A549 (cell line): ENCODE data around the gene DDX20. TPM values are rescaled to one million over a fixed set of nuclear protein-coding genes. Genes with fewer than 3 reads are reported as not detected.

ENCODE experiments used
- ATAC-seq, 2 experiments: fragments of 200-7000 bp in 1 of 2; fragments of >200 bp in 1 of 2; cut with Nextera tagmentation in 1 of 2; cut with Tn5 transposase in 1 of 2; 3 replicates each; pipeline versions ENCODE4 v1.8.0 to v1.9.1; 2018 to 2020; ENCODE audit warnings: mild to moderate bottlenecking in 1 of 2, moderate library complexity in 1 of 2
- CTCF ChIA-PET: fragments of 300-600 bp; sonication (Branson Sonifier 250); formaldehyde crosslinking; extraction: SDS; loops from one replicate; lab custom pipeline; 2021; ENCODE audit warnings: antibody characterized with exemption, inconsistent platforms; lab: Yijun Ruan, JAX
- POLR2A ChIA-PET: fragments of 350-600 bp; formaldehyde crosslinking; extraction: SDS; loops from one replicate; lab custom pipeline; 2021; ENCODE audit warnings: antibody characterized with exemption, inconsistent platforms; lab: Yijun Ruan, JAX
- DNase-seq, 2 experiments: peaks; one replicate each; pipeline versions ENCODE4 v3.0.0 to v3.0.0-alpha.2; 2011 to 2016; ENCODE audit warnings: low read depth in 1 of 2, low spot score in 1 of 2
- FAIRE-seq: peaks from 2 replicates; lab custom pipeline; 2011; peaks lifted over from hg19 to GRCh38; lab: Jason Lieb, UNC
- H3K27ac ChIP-seq, 2 experiments: fragments of >200 bp; sonication (Bioruptor Twin); formaldehyde crosslinking; 3 replicates each; pipeline ENCODE4 v1.5.1; 2016 to 2017
- H3K4me1 ChIP-seq: fragments of >200 bp; sonication (Bioruptor Twin); formaldehyde crosslinking; 3 replicates; pipeline ENCODE4 v1.6.1; 2016
- H3K4me2 ChIP-seq: fragments of >200 bp; sonication (Bioruptor Twin); formaldehyde crosslinking; 3 replicates; pipeline ENCODE4 v1.6.1; 2016
- H3K4me3 ChIP-seq: fragments of >200 bp; sonication (Bioruptor Twin); formaldehyde crosslinking; 3 replicates; pipeline ENCODE4 v1.5.1; 2016
- H3K9me3 ChIP-seq: fragments of >200 bp; sonication (Bioruptor Twin); formaldehyde crosslinking; 3 replicates; pipeline ENCODE4 v1.6.1; 2016
- CBX2 ChIP-seq: fragments of 200-600 bp; sonication (generic); IDR thresholded peaks from 2 replicates; pipeline ENCODE4 v1.6.1; 2016; ENCODE audit warnings: low read depth, mild to moderate bottlenecking, borderline replicate concordance
- CHD2 ChIP-seq: fragments of 150-350 bp; IDR thresholded peaks from 2 replicates; pipeline ENCODE4 v1.6.1; 2014; ENCODE audit warnings: low read length; ENCODE audit not compliant: partially characterized antibody
- EHF ChIP-seq: fragments of 250-450 bp; sonication (Bioruptor Pico); IDR thresholded peaks from 2 replicates; pipeline ENCODE4 v1.5.0; 2020; ENCODE audit warnings: mild to moderate bottlenecking
- EP300 ChIP-seq, 2 experiments: fragments of >200 bp; sonication (Bioruptor Twin); formaldehyde crosslinking; IDR thresholded peaks; 2 replicates in 1 of 2; 3 replicates in 1 of 2; pipeline ENCODE4 v1.6.1; 2016 to 2017
- ESRRA ChIP-seq: fragments of 150-350 bp; IDR thresholded peaks from 2 replicates; pipeline ENCODE4 v1.6.1; 2014; ENCODE audit warnings: mild to moderate bottlenecking, low read length, borderline replicate concordance
- FOSB ChIP-seq: fragments of 250-450 bp; sonication (Bioruptor Pico); IDR thresholded peaks from 2 replicates; pipeline ENCODE4 v1.5.0; 2020; ENCODE audit warnings: mild to moderate bottlenecking, moderate library complexity
- FOXS1 ChIP-seq: fragments of 250-450 bp; sonication (Bioruptor Pico); IDR thresholded peaks from 2 replicates; pipeline ENCODE4 v1.5.0; 2020; ENCODE audit warnings: mild to moderate bottlenecking, moderate library complexity
- GATA3 ChIP-seq: IDR thresholded peaks from 2 replicates; pipeline ENCODE4 v1.6.1; 2012; ENCODE audit warnings: borderline replicate concordance
- HOXB13 ChIP-seq: fragments of 250-450 bp; sonication (Bioruptor Pico); IDR thresholded peaks from 2 replicates; pipeline ENCODE4 v1.5.0; 2020; ENCODE audit warnings: low read depth, mild to moderate bottlenecking, moderate library complexity
- JUN ChIP-seq, 2 experiments: fragments of >200 bp; sonication (Bioruptor Twin); formaldehyde crosslinking; IDR thresholded peaks; 2 replicates in 1 of 2; 3 replicates in 1 of 2; pipeline ENCODE4 v1.6.1; 2016 to 2017
- JUNB ChIP-seq: fragments of >200 bp; sonication (Bioruptor Twin); formaldehyde crosslinking; IDR thresholded peaks from 2 replicates; pipeline ENCODE4 v1.6.1; 2016
- KDM1A ChIP-seq: fragments of 200-600 bp; sonication (generic); IDR thresholded peaks from 2 replicates; pipeline ENCODE4 v1.6.1; 2016; ENCODE audit warnings: low read depth, mild to moderate bottlenecking
- KDM5A ChIP-seq: fragments of 200-600 bp; sonication (generic); IDR thresholded peaks from 2 replicates; pipeline ENCODE4 v1.6.1; 2016; ENCODE audit warnings: antibody characterized with exemption, mild to moderate bottlenecking
- MAFK ChIP-seq: fragments of 450-650 bp; IDR thresholded peaks from 2 replicates; pipeline ENCODE4 v1.6.1; 2014; ENCODE audit not compliant: partially characterized antibody
- MYC ChIP-seq: IDR thresholded peaks from 2 replicates; pipeline ENCODE4 v1.6.1; 2012; ENCODE audit warnings: mild to moderate bottlenecking, inconsistent platforms, low read length, improper control_type of control experiment, borderline replicate concordance
- NR3C1 ChIP-seq: fragments of >200 bp; sonication (Bioruptor Twin); formaldehyde crosslinking; IDR thresholded peaks from 3 replicates; pipeline ENCODE4 v1.6.1; 2017
- PHF8 ChIP-seq: fragments of 200-600 bp; sonication (generic); IDR thresholded peaks from 2 replicates; pipeline ENCODE4 v1.6.1; 2016; ENCODE audit warnings: low read depth, mild to moderate bottlenecking, antibody characterized with exemption, moderate library complexity, borderline replicate concordance
- RAD21 ChIP-seq, 2 experiments: fragments of >200 bp in 1 of 2; sonication (Bioruptor Twin) in 1 of 2; formaldehyde crosslinking in 1 of 2; IDR thresholded peaks in 1 of 2; conservative IDR thresholded peaks in 1 of 2; 2 replicates in 1 of 2; 3 replicates in 1 of 2; pipeline ENCODE4 v1.6.1; 2012 to 2018; ENCODE audit warnings: inconsistent platforms in 1 of 2
- TFCP2L1 ChIP-seq: fragments of 250-450 bp; sonication (Bioruptor Pico); IDR thresholded peaks from 2 replicates; pipeline ENCODE4 v1.5.0; 2021; ENCODE audit warnings: mild to moderate bottlenecking
- ZFP36 ChIP-seq: fragments of 450-650 bp; IDR thresholded peaks from 2 replicates; pipeline ENCODE4 v1.6.1; 2014; ENCODE audit warnings: borderline replicate concordance; ENCODE audit not compliant: partially characterized antibody
- ZSCAN20 ChIP-seq: fragments of 250-450 bp; sonication (Bioruptor Pico); IDR thresholded peaks from 2 replicates; pipeline ENCODE4 v1.8.0; 2022; ENCODE audit warnings: mild to moderate bottlenecking, moderate library complexity
- WGBS: methylation state at CpG from one replicate; pipeline ENCODE4 v1.1.6; 2017; ENCODE audit errors: missing lambda C conversion rate; 5-methylcytosine and 5-hydroxymethylcytosine counted together
- polyA plus RNA-seq, 4 experiments: library from polyadenylated mRNA; depleted of rRNA in 3 of 4; stranded (reverse); fragments of >200 nt; fragmentation: RNase III in 1 of 4; extraction: RNeasy Plus Mini Kit Qiagen cat#74134 plus additional on column Dnase treatment in 1 of 4; gene quantifications; 2 replicates in 3 of 4; 3 replicates in 1 of 4; pipeline ENCODE4 v1.2.3, GENCODE V29; 2011 to 2017
- TF ChIP-seq, protein P1 (sequence below): fragments of >200 bp; sonication (Bioruptor Twin); formaldehyde crosslinking; IDR thresholded peaks from 3 replicates; pipeline ENCODE4 v1.5.1; 2016
- TF ChIP-seq, protein P2 (sequence below): IDR thresholded peaks from 2 replicates; pipeline ENCODE4 v1.6.1; 2012
- TF ChIP-seq, protein P3 (sequence below): fragments of 250-450 bp; sonication (Bioruptor Pico); IDR thresholded peaks from 2 replicates; pipeline ENCODE4 v1.5.0; 2020; ENCODE audit warnings: low read depth, mild to moderate bottlenecking, moderate library complexity

Gene DDX20
- polyA plus RNA-seq, 2 of the 4 experiments (the other 2 are of a cell fraction): 8.4 to 13.5 TPM

DNA sequence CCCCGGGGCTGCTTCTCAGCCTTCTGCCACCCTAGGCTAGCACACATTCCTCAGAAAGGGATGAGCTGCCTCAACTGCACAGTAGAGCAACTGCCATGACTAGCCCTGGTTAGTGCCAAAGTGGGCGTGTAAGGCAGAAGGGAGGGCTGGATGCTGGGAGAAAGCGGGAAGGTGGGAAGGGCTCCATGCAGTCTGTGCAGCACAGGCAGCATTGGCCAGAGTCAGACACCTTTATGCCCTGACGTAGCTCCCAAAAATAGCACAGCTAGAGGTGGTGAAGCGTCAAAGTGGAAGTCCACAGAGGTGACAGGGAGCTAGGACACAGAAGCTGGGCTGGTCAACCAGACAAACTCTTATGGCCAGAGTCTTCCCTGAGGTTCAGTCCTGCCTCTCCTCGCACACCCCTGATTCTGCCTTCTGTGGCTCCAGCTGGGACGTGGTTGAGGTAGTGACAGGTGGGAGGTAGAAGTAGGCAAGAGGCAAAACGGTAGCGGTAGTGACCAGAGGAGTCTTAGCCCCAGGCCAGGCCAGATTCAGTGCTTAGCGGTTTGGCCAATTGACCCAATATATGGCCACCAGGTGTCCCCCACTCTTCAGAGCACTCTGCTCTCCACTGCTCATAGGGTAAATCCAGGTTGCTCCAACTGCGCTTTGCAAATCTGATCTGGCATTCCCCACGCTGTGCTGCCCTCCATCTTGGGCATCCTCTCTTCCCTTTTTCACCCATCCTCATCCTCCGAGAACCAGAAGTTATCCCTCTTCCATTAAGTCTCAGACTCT, 45.6 kb downstream of the DDX20 start:
- Histone ChIP-seq H3K4me3 (no peak overlapping the region), H3K9me3 (no peaks in the 10 kb centered on the region), H3K4me1 (no peaks in the 10 kb centered on the region), H3K27ac (no peak overlapping the region), H3K4me2 (no peak overlapping the region)
- ChIA-PET CTCF (interaction anchor here (1.0 kb wide), 1 partner anchor 535 kb away, joined by 3 read pairs; no protein-coding TSS in a partner anchor), POLR2A (no interaction called here)
- TF ChIP-seq, protein P1, sequence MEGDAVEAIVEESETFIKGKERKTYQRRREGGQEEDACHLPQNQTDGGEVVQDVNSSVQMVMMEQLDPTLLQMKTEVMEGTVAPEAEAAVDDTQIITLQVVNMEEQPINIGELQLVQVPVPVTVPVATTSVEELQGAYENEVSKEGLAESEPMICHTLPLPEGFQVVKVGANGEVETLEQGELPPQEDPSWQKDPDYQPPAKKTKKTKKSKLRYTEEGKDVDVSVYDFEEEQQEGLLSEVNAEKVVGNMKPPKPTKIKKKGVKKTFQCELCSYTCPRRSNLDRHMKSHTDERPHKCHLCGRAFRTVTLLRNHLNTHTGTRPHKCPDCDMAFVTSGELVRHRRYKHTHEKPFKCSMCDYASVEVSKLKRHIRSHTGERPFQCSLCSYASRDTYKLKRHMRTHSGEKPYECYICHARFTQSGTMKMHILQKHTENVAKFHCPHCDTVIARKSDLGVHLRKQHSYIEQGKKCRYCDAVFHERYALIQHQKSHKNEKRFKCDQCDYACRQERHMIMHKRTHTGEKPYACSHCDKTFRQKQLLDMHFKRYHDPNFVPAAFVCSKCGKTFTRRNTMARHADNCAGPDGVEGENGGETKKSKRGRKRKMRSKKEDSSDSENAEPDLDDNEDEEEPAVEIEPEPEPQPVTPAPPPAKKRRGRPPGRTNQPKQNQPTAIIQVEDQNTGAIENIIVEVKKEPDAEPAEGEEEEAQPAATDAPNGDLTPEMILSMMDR: no peak
- TF ChIP-seq RAD21 (conservative IDR thresholded peaks at IDR 0.05 in 1 of 2, IDR thresholded peaks at IDR 0.05 in 1 of 2) (0 out of 5 replicates have a peak, but pooled peaks of 1 of the 2 experiments have one; percentile 7), KDM5A (no peak)
- TF ChIP-seq, protein P2, sequence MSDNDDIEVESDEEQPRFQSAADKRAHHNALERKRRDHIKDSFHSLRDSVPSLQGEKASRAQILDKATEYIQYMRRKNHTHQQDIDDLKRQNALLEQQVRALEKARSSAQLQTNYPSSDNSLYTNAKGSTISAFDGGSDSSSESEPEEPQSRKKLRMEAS: no peak
- 39% methylated on average over 13 of the region's 13 CpGs for WGBS
- DNase-seq: no peak
- FAIRE-seq: no peak
- peak in 1 of 2 experiments; percentile 54; a peak in 3 of 6 replicates for ATAC-seq

DNA sequence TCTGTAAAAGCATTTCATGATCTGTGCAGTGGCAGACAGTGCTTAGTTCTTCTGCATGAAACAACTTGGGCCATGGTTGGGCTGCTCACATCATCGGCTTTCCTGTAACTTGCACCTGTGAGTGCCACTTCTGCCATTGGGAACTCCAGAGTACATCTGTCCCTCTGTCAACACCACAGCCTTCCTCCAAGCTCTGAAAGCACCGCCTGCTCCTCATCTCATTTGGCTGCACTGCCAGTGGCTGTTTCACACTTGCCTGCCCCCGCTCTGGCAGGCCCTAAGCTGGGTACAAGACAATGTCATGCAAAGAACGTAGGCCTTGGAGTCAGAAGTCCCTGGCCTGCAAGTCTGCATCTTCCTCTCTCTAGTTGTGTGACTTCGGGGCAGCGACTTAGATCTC, 46.4 kb downstream of the DDX20 start:
- no peaks in the 10 kb centered on the region for H3K9me3 ChIP-seq
- CTCF ChIA-PET: interaction anchor here (1.0 kb wide), 1 partner anchor 535 kb away, joined by 3 read pairs; no protein-coding TSS in a partner anchor
- FAIRE-seq (no peak), DNase-seq (no peak), ATAC-seq (no peak)
- no peaks in the 10 kb centered on the region for H3K4me1 ChIP-seq
- no peak for TF ChIP-seq KDM1A
- no peak overlapping the region for H3K4me3 ChIP-seq
- POLR2A ChIA-PET: no interaction called here
- WGBS: 49% methylated on average over 6 of the region's 6 CpGs
- no peak overlapping the region for H3K4me2 ChIP-seq
- no peak overlapping the region for H3K27ac ChIP-seq

- TF ChIP-seq CBX2: no peak
- no peak for TF ChIP-seq ZFP36
- DNase-seq (no peak), ATAC-seq (no peak), FAIRE-seq (no peak)
- H3K4me2 ChIP-seq: no peak overlapping the region
- WGBS: 44% methylated on average over 5 of the region's 5 CpGs
- no peaks in the 10 kb centered on the region for H3K4me1 ChIP-seq
- ChIA-PET POLR2A (no interaction called here), CTCF (no interaction called here)
- no peak overlapping the region for H3K27ac ChIP-seq
- H3K9me3 ChIP-seq: no peaks in the 10 kb centered on the region
- no peak overlapping the region for H3K4me3 ChIP-seq
Observed at GRCh38 chr1:111802984-111803383, 47.3 kb downstream of the DDX20 start.

- Histone ChIP-seq H3K4me1 (no peaks in the 10 kb centered on the region), H3K4me3 (no peak overlapping the region), H3K27ac (no peak overlapping the region), H3K9me3 (no peaks in the 10 kb centered on the region), H3K4me2 (no peak overlapping the region)
- 40% methylated on average over 4 of the region's 5 CpGs for WGBS
- ATAC-seq (no peak), FAIRE-seq (no peak), DNase-seq (no peak)
- ChIA-PET POLR2A (no interaction called here), CTCF (no interaction called here)
- TF ChIP-seq ZSCAN20 (CRISPR knock-in tag) (no peak), GATA3 (no peak), NR3C1 (no peak), FOSB (CRISPR knock-in tag) (no peak), CHD2 (no peak), HOXB13 (CRISPR knock-in tag) (no peak), FOXS1 (no peak)
Observed at GRCh38 chr1:111803951-111804350, 48.2 kb downstream of the DDX20 start.

- no peak for DNase-seq
- H3K4me3 ChIP-seq: no peak overlapping the region
- TF ChIP-seq MAFK: no peak
- TF ChIP-seq FOSB (CRISPR knock-in tag): no peak
- TF ChIP-seq NR3C1: no peak
- no peak for TF ChIP-seq ZFP36
- no peak for TF ChIP-seq MYC
- TF ChIP-seq GATA3: no peak
- TF ChIP-seq, protein P3, sequence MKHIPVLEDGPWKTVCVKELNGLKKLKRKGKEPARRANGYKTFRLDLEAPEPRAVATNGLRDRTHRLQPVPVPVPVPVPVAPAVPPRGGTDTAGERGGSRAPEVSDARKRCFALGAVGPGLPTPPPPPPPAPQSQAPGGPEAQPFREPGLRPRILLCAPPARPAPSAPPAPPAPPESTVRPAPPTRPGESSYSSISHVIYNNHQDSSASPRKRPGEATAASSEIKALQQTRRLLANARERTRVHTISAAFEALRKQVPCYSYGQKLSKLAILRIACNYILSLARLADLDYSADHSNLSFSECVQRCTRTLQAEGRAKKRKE: no peak
- TF ChIP-seq PHF8: no peak
- no peak for TF ChIP-seq EP300 (IDR thresholded peaks at IDR 0.05)
- no peak for TF ChIP-seq JUN (IDR thresholded peaks at IDR 0.05)
- TF ChIP-seq TFCP2L1 (CRISPR knock-in tag): no peak
- no peak for TF ChIP-seq ESRRA
- no peak for TF ChIP-seq JUNB
- TF ChIP-seq EHF: no peak
- TF ChIP-seq, all 56 proteins: peak for 0
- H3K4me1 ChIP-seq: no peaks in the 10 kb centered on the region
- WGBS: 55% methylated on average over 6 of the region's 11 CpGs
- POLR2A ChIA-PET: no interaction called here
- H3K9me3 ChIP-seq: no peaks in the 10 kb centered on the region
- ATAC-seq: no peak
- FAIRE-seq: no peak
- no peak overlapping the region for H3K4me2 ChIP-seq
- H3K27ac ChIP-seq: no peak overlapping the region
- CTCF ChIA-PET: no interaction called here
Observed at GRCh38 chr1:111804776-111805175, 49.1 kb downstream of the DDX20 start.
